ENCODE results near the gene MPV17.

MPV17 gene

GRCh38 chr2:27262379-27263286 is 60.3 kb downstream of the MPV17 start, which contains the start of gene SLC30A3:
SLC30A3 (minus strand) TSS chr2:27263047; CDS start chr2:27262906, 141 bp downstream.
- in situ Hi-C loops (cut with MboI; ENCODE audit: low pct_unique_long_range_greater_than_20kb, low sequenced_read_pairs, unreplicated experiment) = no loop called here
- DNase-seq (ENCODE audit: low spot score) = peak; percentile 93

GRCh38 chr2:27261926-27262298 is 61.0 kb downstream of the MPV17 start:
- DNase-seq (ENCODE audit: low spot score) = no peak
- in situ Hi-C loops (cut with MboI; ENCODE audit: low pct_unique_long_range_greater_than_20kb, low sequenced_read_pairs, unreplicated experiment) = no loop called here
- no peak for TF ChIP-seq CTCF (IDR thresholded peaks at IDR 0.05; ENCODE audit: extremely low read depth, insufficient read depth, missing control alignments)

More at GRCh38 chr2:27262379-27263286, 60.3 kb downstream of the MPV17 start, which contains the start of gene SLC30A3:
- TF ChIP-seq CTCF (IDR thresholded peaks at IDR 0.05; ENCODE audit: extremely low read depth, insufficient read depth, missing control alignments) = no peak

GRCh38 chr2:27261241-27261925 is 61.5 kb downstream of the MPV17 start:
- no peak for TF ChIP-seq CTCF (IDR thresholded peaks at IDR 0.05; ENCODE audit: extremely low read depth, insufficient read depth, missing control alignments)
- DNase-seq (ENCODE audit: low spot score) = no peak
- in situ Hi-C loops (cut with MboI; ENCODE audit: low pct_unique_long_range_greater_than_20kb, low sequenced_read_pairs, unreplicated experiment) = no loop called here
